ENCODE data around the gene CCR2. TPM values are rescaled to one million over a fixed set of nuclear protein-coding genes. Genes with fewer than 3 reads are reported as not detected.
A peak's percentile ranks its signal among the peaks of the same experiment; 100 is the strongest.

CCR2 gene
- polyA plus RNA-seq, 3 donors from 2014 or later, result 3.5 to 10.8 (median 6.7) TPM

GRCh38 chr3:46337911-46338310 is 16.0 kb upstream of the CCR2 start:
- Mint-ChIP-seq H3K27me3 (ENCODE audit: low read depth in 3 of 3) (no peaks in the 10 kb centered on the region), H3K4me1 (peaks cover 10 to 13% of the 10 kb centered on the region in 2 donors), H3K4me3 (no peak overlapping the region), H3K27ac (peak overlapping the region in 1 of 6 donors; percentile 24), H3K9me3 (peaks cover 0 to 22% (median 16%) of the 10 kb centered on the region in 6 donors), H3K36me3 (peaks cover 10 to 19% (median 14%) of the 10 kb centered on the region in 3 donors)
- DNase-seq, result no peak

- Mint-ChIP-seq H3K27ac (no peak overlapping the region), H3K4me1 (peaks cover 5 to 6% of the 10 kb centered on the region in 2 donors), H3K9me3 (peaks cover 0 to 22% (median 16%) of the 10 kb centered on the region in 6 donors), H3K27me3 (ENCODE audit: low read depth in 3 of 3) (no peaks in the 10 kb centered on the region), H3K4me3 (no peak overlapping the region), H3K36me3 (peaks cover 10 to 19% (median 14%) of the 10 kb centered on the region in 3 donors)
- DNase-seq, result no peak
Observed at GRCh38 chr3:46338840-46339239, 15.1 kb upstream of the CCR2 start.

GRCh38 chr3:46344476-46344875 is 9.4 kb upstream of the CCR2 start:
- Mint-ChIP-seq H3K4me3 (no peak overlapping the region), H3K36me3 (peaks cover 0 to 8% (median 6%) of the 10 kb centered on the region in 3 donors), H3K27me3 (ENCODE audit: low read depth in 3 of 3) (no peaks in the 10 kb centered on the region), H3K27ac (no peak overlapping the region), H3K9me3 (peaks cover 2 to 8% (median 5%) of the 10 kb centered on the region in 6 donors), H3K4me1 (peaks cover 20 to 27% of the 10 kb centered on the region in 2 donors)
- no peak for DNase-seq

- peaks cover 0 to 2% (median 0%) of the 10 kb centered on the region in 6 donors for H3K9me3 Mint-ChIP-seq
- DNase-seq, result no peak
- peaks cover 0 to 5% (median 0%) of the 10 kb centered on the region in 3 donors for H3K36me3 Mint-ChIP-seq
- H3K4me3 Mint-ChIP-seq, result peak overlapping the region; percentile 61 to 81 (median 70)
- H3K27ac Mint-ChIP-seq, result peak overlapping the region; percentile 43 to 93 (median 88)
- peaks cover 0 to 3% (median 0%) of the 10 kb centered on the region in 3 donors for H3K27me3 Mint-ChIP-seq (ENCODE audit: low read depth in 3 of 3)
- H3K4me1 Mint-ChIP-seq, result peaks cover 63 to 72% of the 10 kb centered on the region in 2 donors
Observed at GRCh38 chr3:46348823-46349482, 5.0 kb upstream of the CCR2 start.

- peaks cover 0 to 2% (median 0%) of the 10 kb centered on the region in 6 donors for H3K9me3 Mint-ChIP-seq
Observed at GRCh38 chr3:46349484-46350261, 4.2 kb upstream of the CCR2 start.

GRCh38 chr3:46350262-46350565 is 3.7 kb upstream of the CCR2 start:
- Mint-ChIP-seq H3K27me3 (ENCODE audit: low read depth in 3 of 3) (peaks cover 0 to 3% (median 0%) of the 10 kb centered on the region in 3 donors), H3K4me3 (peak overlapping the region; percentile 61 to 81 (median 70)), H3K4me1 (peaks cover 75 to 85% of the 10 kb centered on the region in 2 donors)

More at GRCh38 chr3:46349484-46350261, 4.2 kb upstream of the CCR2 start:
- Mint-ChIP-seq H3K4me1 (peaks cover 70 to 79% of the 10 kb centered on the region in 2 donors), H3K4me3 (peak overlapping the region; percentile 61 to 81 (median 70)), H3K27me3 (ENCODE audit: low read depth in 3 of 3) (peaks cover 0 to 3% (median 0%) of the 10 kb centered on the region in 3 donors), H3K27ac (peak overlapping the region; percentile 43 to 93 (median 88)), H3K36me3 (peaks cover 0 to 5% (median 0%) of the 10 kb centered on the region in 3 donors)
- DNase-seq, result peak; percentile 47 to 60 (median 54)

GRCh38 chr3:46351646-46352045 is 2.3 kb upstream of the CCR2 start:
- peaks cover 0 to 2% (median 0%) of the 10 kb centered on the region in 6 donors for H3K9me3 Mint-ChIP-seq
- H3K27me3 Mint-ChIP-seq (ENCODE audit: low read depth in 3 of 3), result peaks cover 0 to 3% (median 0%) of the 10 kb centered on the region in 3 donors
- H3K4me1 Mint-ChIP-seq, result peaks cover 81 to 97% of the 10 kb centered on the region in 2 donors
- peak overlapping the region in 5 of 6 donors; percentile 28 to 82 (median 48) for H3K27ac Mint-ChIP-seq
- no peak for DNase-seq
- H3K36me3 Mint-ChIP-seq, result peaks cover 0 to 5% (median 0%) of the 10 kb centered on the region in 3 donors
- peak overlapping the region in 3 of 5 donors; percentile 7 to 81 (median 43) for H3K4me3 Mint-ChIP-seq

More at GRCh38 chr3:46350262-46350565, 3.7 kb upstream of the CCR2 start:
- DNase-seq, result no peak
- Mint-ChIP-seq H3K9me3 (peaks cover 0 to 2% (median 0%) of the 10 kb centered on the region in 6 donors), H3K36me3 (peaks cover 0 to 5% (median 0%) of the 10 kb centered on the region in 3 donors), H3K27ac (peak overlapping the region; percentile 43 to 93 (median 88))

GRCh38 chr3:46353090-46353489 is 821 bp upstream of the CCR2 start:
- DNase-seq, result peak in 1 of 3 donors; percentile 47
- peaks cover 0 to 3% (median under 1%) of the 10 kb centered on the region in 3 donors for H3K27me3 Mint-ChIP-seq (ENCODE audit: low read depth in 3 of 3)
- peaks cover 0 to 8% (median 0%) of the 10 kb centered on the region in 3 donors for H3K36me3 Mint-ChIP-seq

GRCh38 chr3:46354478-46354877 is 567 bp downstream of the CCR2 start:
- DNase-seq, result no peak
- Mint-ChIP-seq H3K4me3 (peak overlapping the region; percentile 48 to 70 (median 68)), H3K36me3 (peaks cover 0 to 3% (median 0%) of the 10 kb centered on the region in 3 donors), H3K27me3 (ENCODE audit: low read depth in 3 of 3) (peaks cover 0 to 3% (median 3%) of the 10 kb centered on the region in 3 donors), H3K9me3 (no peaks in the 10 kb centered on the region), H3K27ac (peak overlapping the region in 5 of 6 donors; percentile 17 to 80 (median 56)), H3K4me1 (peaks cover 73 to 90% of the 10 kb centered on the region in 2 donors)

More at GRCh38 chr3:46353090-46353489, 821 bp upstream of the CCR2 start:
- Mint-ChIP-seq H3K27ac (peak overlapping the region; percentile 39 to 82 (median 64)), H3K9me3 (peaks cover 0 to 2% (median 0%) of the 10 kb centered on the region in 6 donors), H3K4me1 (peaks cover 80 to 90% of the 10 kb centered on the region in 2 donors), H3K4me3 (peak overlapping the region; percentile 49 to 81 (median 72))

- Mint-ChIP-seq H3K27ac (peak overlapping the region; percentile 3 to 56 (median 34)), H3K4me3 (peak overlapping the region; percentile 2 to 68 (median 38)), H3K4me1 (peaks cover 73 to 90% of the 10 kb centered on the region in 2 donors), H3K36me3 (peaks cover 0 to 3% (median 0%) of the 10 kb centered on the region in 3 donors), H3K9me3 (no peaks in the 10 kb centered on the region), H3K27me3 (ENCODE audit: low read depth in 3 of 3) (peaks cover 0 to 3% (median 3%) of the 10 kb centered on the region in 3 donors)
- no peak for DNase-seq
Observed at GRCh38 chr3:46354984-46355383, 1.1 kb downstream of the CCR2 start.

- peak overlapping the region in 2 of 5 donors; percentile 28 to 36 for H3K4me3 Mint-ChIP-seq
- H3K27ac Mint-ChIP-seq, result peak overlapping the region in 5 of 6 donors; percentile 3 to 81 (median 30)
- peaks cover 73 to 90% of the 10 kb centered on the region in 2 donors for H3K4me1 Mint-ChIP-seq
- H3K36me3 Mint-ChIP-seq, result peaks cover 0 to 3% (median 0%) of the 10 kb centered on the region in 3 donors
- no peaks in the 10 kb centered on the region for H3K9me3 Mint-ChIP-seq
- DNase-seq, result no peak
- peaks cover 2 to 3% (median 3%) of the 10 kb centered on the region in 3 donors for H3K27me3 Mint-ChIP-seq (ENCODE audit: low read depth in 3 of 3)
Observed at GRCh38 chr3:46356276-46356675, 2.4 kb downstream of the CCR2 start.

GRCh38 chr3:46356909-46357308 is 3.0 kb downstream of the CCR2 start:
- Mint-ChIP-seq H3K27me3 (ENCODE audit: low read depth in 3 of 3) (peaks cover 2 to 3% (median 3%) of the 10 kb centered on the region in 3 donors), H3K4me1 (peaks cover 73 to 90% of the 10 kb centered on the region in 2 donors), H3K9me3 (no peaks in the 10 kb centered on the region), H3K36me3 (peaks cover 0 to 3% (median 0%) of the 10 kb centered on the region in 3 donors), H3K27ac (no peak overlapping the region), H3K4me3 (no peak overlapping the region)
- no peak for DNase-seq

GRCh38 chr3:46358466-46358865 is 4.6 kb downstream of the CCR2 start:
- no peak for DNase-seq
- H3K36me3 Mint-ChIP-seq, result peaks cover 0 to 3% (median 0%) of the 10 kb centered on the region in 3 donors
- H3K4me3 Mint-ChIP-seq, result no peak overlapping the region
- peaks cover 0 to 3% (median 2%) of the 10 kb centered on the region in 3 donors for H3K27me3 Mint-ChIP-seq (ENCODE audit: low read depth in 3 of 3)
- H3K9me3 Mint-ChIP-seq, result no peaks in the 10 kb centered on the region
- peak overlapping the region in 2 of 6 donors; percentile 14 to 82 for H3K27ac Mint-ChIP-seq
- peaks cover 68 to 84% of the 10 kb centered on the region in 2 donors for H3K4me1 Mint-ChIP-seq
